Vagina (tissue), 2 donors: ENCODE measurements around the gene CLDN7. TPM values are rescaled to one million over a fixed set of nuclear protein-coding genes. Genes with fewer than 3 reads are reported as not detected.

ENCODE experiments used
- DNase-seq, 2 donors: peaks; one replicate each; pipeline ENCODE4 v3.0.0-alpha.2; 2017; ENCODE audit errors: extremely low spot score in 2 of 2
- H3K27ac ChIP-seq: fragments of 200-600 bp; sonication (generic); one replicate; pipeline ENCODE4 v1.5.1; 2019
- H3K27me3 ChIP-seq: fragments of 200-600 bp; sonication (generic); one replicate; pipeline ENCODE4 v1.5.1; 2019
- H3K36me3 ChIP-seq, 2 donors: fragments of 200-600 bp; sonication (generic); one replicate each; pipeline ENCODE4 v1.5.1; 2017 to 2019
- H3K4me1 ChIP-seq: fragments of 200-600 bp; sonication (generic); one replicate; pipeline ENCODE4 v1.5.1; 2019
- H3K4me3 ChIP-seq, 2 donors: fragments of 200-600 bp; sonication (generic); 1 replicate in 1 of 2; 2 replicates in 1 of 2; pipeline ENCODE4 v1.5.1; 2016 to 2019
- H3K9me3 ChIP-seq: fragments of 200-600 bp; sonication (generic); one replicate; pipeline ENCODE4 v1.5.1; 2019
- POLR2A ChIP-seq, 2 donors: fragments of 450-650 bp; IDR thresholded peaks; one replicate each; pipeline ENCODE4 v1.6.1; 2017; ENCODE audit warnings: antibody characterized with exemption in 2 of 2, mild to moderate bottlenecking in 2 of 2, moderate library complexity in 2 of 2
- POLR2AphosphoS5 ChIP-seq, 2 donors: sonication (generic); formaldehyde crosslinking; IDR thresholded peaks; one replicate each; pipeline ENCODE4 v1.9.0; 2017; ENCODE audit warnings: antibody characterized with exemption in 2 of 2, mild to moderate bottlenecking in 2 of 2, low read depth in 1 of 2; ENCODE audit not compliant: insufficient read depth in 1 of 2
- intact Hi-C: fragments of 100-400 bp; cut with DNase I; formaldehyde crosslinking; loops from one replicate; pipeline ENCODE4 v1.15.1; 2023
- total RNA-seq: library from RNA; depleted of rRNA; stranded (reverse); fragments of >200 nt; gene quantifications from one replicate; pipeline ENCODE4 v1.2.3, GENCODE V29; 2016
- TF ChIP-seq, protein P1 (sequence below), 3 experiments: fragments of 450-650 bp in 2 of 3; fragments of 200-600 bp in 1 of 3; sonication (generic) in 1 of 3; IDR thresholded peaks; one replicate each; pipeline ENCODE4 v1.5.1; 2017 to 2019; ENCODE audit warnings: antibody characterized with exemption in 3 of 3, mild to moderate bottlenecking in 2 of 3, moderate library complexity in 2 of 3

CLDN7 gene
- total RNA-seq, 1 donor from 2014 or later, result 75.9 TPM

DNA sequence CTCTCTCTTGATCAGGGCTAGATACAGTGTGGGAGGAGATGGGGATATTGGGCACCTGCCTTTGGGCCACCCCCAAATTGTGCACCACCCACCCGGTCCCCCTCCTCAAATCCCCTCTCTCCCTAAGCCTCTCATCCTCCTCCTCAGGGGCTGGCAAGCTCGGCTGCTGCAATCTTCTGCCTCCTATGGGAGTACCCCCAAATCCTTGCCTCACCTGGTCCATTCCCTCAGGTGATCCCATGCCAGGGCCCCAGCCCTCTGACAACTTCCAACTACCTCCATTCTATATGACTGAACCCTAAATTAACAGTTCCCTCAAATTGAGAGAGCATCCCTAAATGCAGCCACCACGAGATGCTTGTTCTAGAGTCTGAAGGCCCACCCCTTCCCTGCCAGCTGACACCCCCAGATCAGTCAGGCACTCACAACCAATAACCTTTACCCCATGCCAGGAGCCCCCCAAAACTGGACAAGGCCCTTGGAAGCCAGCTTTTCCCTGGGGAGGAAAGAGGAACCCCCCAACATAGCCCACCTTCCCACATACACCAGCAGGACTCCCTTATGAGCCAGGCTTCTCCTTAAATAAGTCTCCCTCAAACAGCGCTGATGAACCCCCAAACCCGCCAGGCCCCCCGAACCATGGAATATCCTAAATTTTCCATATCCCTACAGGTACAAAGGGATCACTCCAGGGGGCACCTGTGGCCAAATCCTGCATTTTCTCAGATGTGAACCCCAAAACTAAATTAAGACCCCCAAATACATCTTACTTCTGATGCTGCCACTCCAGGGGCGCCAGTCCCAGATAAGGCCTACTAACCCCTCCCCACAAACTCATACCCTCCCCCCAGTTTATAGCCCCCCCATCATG lies 45.8 kb downstream of the CLDN7 start:
- H3K9me3 ChIP-seq, result no peaks in the 10 kb centered on the region
- TF ChIP-seq POLR2AphosphoS5 (IDR thresholded peaks at IDR 0.05; ENCODE audit: insufficient read depth in 1 of 2, low read depth in 1 of 2) (no peak), POLR2A (IDR thresholded peaks at IDR 0.05) (no peak)
- TF ChIP-seq, protein P1, sequence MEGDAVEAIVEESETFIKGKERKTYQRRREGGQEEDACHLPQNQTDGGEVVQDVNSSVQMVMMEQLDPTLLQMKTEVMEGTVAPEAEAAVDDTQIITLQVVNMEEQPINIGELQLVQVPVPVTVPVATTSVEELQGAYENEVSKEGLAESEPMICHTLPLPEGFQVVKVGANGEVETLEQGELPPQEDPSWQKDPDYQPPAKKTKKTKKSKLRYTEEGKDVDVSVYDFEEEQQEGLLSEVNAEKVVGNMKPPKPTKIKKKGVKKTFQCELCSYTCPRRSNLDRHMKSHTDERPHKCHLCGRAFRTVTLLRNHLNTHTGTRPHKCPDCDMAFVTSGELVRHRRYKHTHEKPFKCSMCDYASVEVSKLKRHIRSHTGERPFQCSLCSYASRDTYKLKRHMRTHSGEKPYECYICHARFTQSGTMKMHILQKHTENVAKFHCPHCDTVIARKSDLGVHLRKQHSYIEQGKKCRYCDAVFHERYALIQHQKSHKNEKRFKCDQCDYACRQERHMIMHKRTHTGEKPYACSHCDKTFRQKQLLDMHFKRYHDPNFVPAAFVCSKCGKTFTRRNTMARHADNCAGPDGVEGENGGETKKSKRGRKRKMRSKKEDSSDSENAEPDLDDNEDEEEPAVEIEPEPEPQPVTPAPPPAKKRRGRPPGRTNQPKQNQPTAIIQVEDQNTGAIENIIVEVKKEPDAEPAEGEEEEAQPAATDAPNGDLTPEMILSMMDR (IDR thresholded peaks at IDR 0.05), result no peak
- H3K27me3 ChIP-seq, result no peaks in the 10 kb centered on the region
- no peaks in the 10 kb centered on the region for H3K36me3 ChIP-seq
- DNase-seq, result no peak
- H3K4me3 ChIP-seq, result peak overlapping the region; percentile 54 to 55
- intact Hi-C loops, result no loop called here
- H3K27ac ChIP-seq, result peak overlapping the region; percentile 99
- H3K4me1 ChIP-seq, result peaks cover 73% of the 10 kb centered on the region

DNA sequence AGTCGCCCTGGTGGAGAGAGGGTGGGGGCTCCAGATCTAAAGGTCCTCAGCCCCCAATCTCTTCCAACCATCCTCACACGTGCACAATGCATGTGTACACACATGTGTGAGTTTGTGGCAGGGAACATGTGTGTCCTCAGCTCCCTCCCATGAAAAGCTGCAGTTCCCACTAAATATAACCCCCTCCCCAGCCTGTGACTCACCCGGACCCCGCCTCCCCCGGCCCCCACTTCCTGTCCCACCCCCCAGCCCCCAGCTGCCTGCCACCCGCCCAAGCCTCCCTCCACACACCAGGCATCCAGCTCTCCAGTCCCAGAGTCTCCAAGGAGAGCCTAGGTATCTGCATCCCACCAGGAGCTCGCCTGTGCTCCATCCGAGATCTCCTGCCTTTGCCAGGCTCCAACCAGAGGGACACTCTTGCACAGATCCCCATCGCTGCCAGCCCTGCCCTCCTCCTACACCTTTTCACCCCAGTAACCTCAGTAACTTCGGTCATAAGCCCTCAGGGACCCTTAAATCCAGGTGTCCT lies 46.6 kb downstream of the CLDN7 start:
- H3K4me3 ChIP-seq, result peak overlapping the region; percentile 54 to 55

GRCh38 chr17:7215136-7215638 lies 47.1 kb downstream of the CLDN7 start:
- peak in 1 of 2 donors; percentile 63 for TF ChIP-seq POLR2AphosphoS5 (IDR thresholded peaks at IDR 0.05; ENCODE audit: insufficient read depth in 1 of 2, low read depth in 1 of 2)
- no peak for TF ChIP-seq POLR2A (IDR thresholded peaks at IDR 0.05)
- Histone ChIP-seq H3K4me3 (peak overlapping the region; percentile 54 to 55), H3K9me3 (no peaks in the 10 kb centered on the region), H3K27ac (peak overlapping the region; percentile 99), H3K36me3 (no peaks in the 10 kb centered on the region), H3K4me1 (peaks cover 68% of the 10 kb centered on the region), H3K27me3 (no peaks in the 10 kb centered on the region)
- DNase-seq, result peak in 1 of 2 donors; percentile 99
- intact Hi-C loops, result no loop called here

More for the DNA sequence above, 46.6 kb downstream of the CLDN7 start:
- Histone ChIP-seq H3K27ac (peak overlapping the region; percentile 99), H3K4me1 (peaks cover 72% of the 10 kb centered on the region), H3K9me3 (no peaks in the 10 kb centered on the region), H3K36me3 (no peaks in the 10 kb centered on the region), H3K27me3 (no peaks in the 10 kb centered on the region)
- TF ChIP-seq, protein P1 (IDR thresholded peaks at IDR 0.05), result no peak
- no peak for TF ChIP-seq POLR2A (IDR thresholded peaks at IDR 0.05)
- TF ChIP-seq POLR2AphosphoS5 (IDR thresholded peaks at IDR 0.05; ENCODE audit: insufficient read depth in 1 of 2, low read depth in 1 of 2), result no peak
- no peak for DNase-seq
- intact Hi-C loops, result no loop called here

GRCh38 chr17:7214300-7215135 lies 47.8 kb downstream of the CLDN7 start:
- DNase-seq, result no peak
- peak overlapping the region; percentile 99 for H3K27ac ChIP-seq
- H3K4me3 ChIP-seq, result peak overlapping the region; percentile 54 to 55
- no peaks in the 10 kb centered on the region for H3K36me3 ChIP-seq
- no peaks in the 10 kb centered on the region for H3K27me3 ChIP-seq
- no peak for TF ChIP-seq POLR2A (IDR thresholded peaks at IDR 0.05)
- TF ChIP-seq, protein P1 (IDR thresholded peaks at IDR 0.05), result peak in 2 of 3 experiments; percentile 23 to 26
- TF ChIP-seq POLR2AphosphoS5 (IDR thresholded peaks at IDR 0.05; ENCODE audit: insufficient read depth in 1 of 2, low read depth in 1 of 2), result peak in 1 of 2 donors; percentile 82
- intact Hi-C loops, result no loop called here
- peaks cover 68% of the 10 kb centered on the region for H3K4me1 ChIP-seq
- no peaks in the 10 kb centered on the region for H3K9me3 ChIP-seq

DNA sequence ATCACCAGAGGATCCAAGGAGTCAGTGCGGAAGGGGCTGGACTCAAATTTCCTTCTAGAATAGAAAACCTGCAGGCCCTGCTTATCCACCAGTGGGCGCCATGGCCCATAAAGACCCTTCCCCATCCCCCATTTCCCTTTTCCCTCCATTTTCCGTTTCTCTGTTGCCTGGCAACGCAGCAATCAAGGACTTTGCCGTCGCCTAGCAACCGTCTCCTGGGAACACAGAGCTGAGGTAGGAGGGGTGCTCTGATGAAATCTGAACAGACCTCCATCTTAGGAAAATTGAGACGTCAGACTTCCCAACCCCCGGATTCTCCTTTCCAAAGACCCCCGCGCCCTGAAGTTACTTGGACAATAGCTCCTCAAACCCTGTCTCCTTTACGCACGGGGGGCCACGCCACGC lies 48.4 kb downstream of the CLDN7 start:
- Histone ChIP-seq H3K36me3 (no peaks in the 10 kb centered on the region), H3K4me3 (peak overlapping the region; percentile 54 to 55), H3K27me3 (no peaks in the 10 kb centered on the region), H3K4me1 (peaks cover 61% of the 10 kb centered on the region), H3K9me3 (no peaks in the 10 kb centered on the region), H3K27ac (peak overlapping the region; percentile 99)
- intact Hi-C loops, result no loop called here
- no peak for DNase-seq
- TF ChIP-seq POLR2A (IDR thresholded peaks at IDR 0.05) (no peak), POLR2AphosphoS5 (IDR thresholded peaks at IDR 0.05; ENCODE audit: insufficient read depth in 1 of 2, low read depth in 1 of 2) (no peak)
- TF ChIP-seq, protein P1 (IDR thresholded peaks at IDR 0.05), result peak in 1 of 3 experiments; percentile 16
